COLO668 (cell line): ENCODE measurements around the gene COPE.
"Not testable (repeated sequence)": the region's sequence is repeated elsewhere in the genome, so short reads cannot be mapped to it uniquely, and the experiment has no call there.

Experiments used
- DNase-seq: peaks from one replicate; lab custom pipeline; 2025; ENCODE audit not compliant: unreplicated experiment; lab: John Stamatoyannopoulos, UW

Gene COPE

GRCh38 chr19:18940769-18941627 is 21.8 kb upstream of the COPE start, which contains the start of gene HOMER3:
Gene HOMER3 (minus strand): TSS chr19:18941217. CDS start chr19:18938982, 2,235 bp downstream.
- peak; percentile 64 for DNase-seq

- no peak for DNase-seq
These were observed 21.0 kb upstream of the COPE start for GRCh38 chr19:18939922-18940768.

- no peak for DNase-seq
These were observed 20.0 kb upstream of the COPE start for GRCh38 chr19:18939163-18939562.

- no peak for DNase-seq
These were observed 14.1 kb upstream of the COPE start for GRCh38 chr19:18933297-18933696.

- peak; percentile 62 for DNase-seq
These were observed 13.1 kb upstream of the COPE start for GRCh38 chr19:18932216-18932841.

GRCh38 chr19:18931316-18932162 is 12.4 kb upstream of the COPE start:
- no peak for DNase-seq

GRCh38 chr19:18929311-18929710 is 10.1 kb upstream of the COPE start:
- no peak for DNase-seq

- DNase-seq = no peak
These were observed 9.0 kb upstream of the COPE start for GRCh38 chr19:18928018-18928805.

- no peak for DNase-seq
These were observed 5.6 kb upstream of the COPE start for GRCh38 chr19:18924684-18925213.

GRCh38 chr19:18922228-18922985 is 3.2 kb upstream of the COPE start:
- DNase-seq = no peak

GRCh38 chr19:18921593-18921992 is 2.4 kb upstream of the COPE start:
- no peak for DNase-seq

- DNase-seq = no peak
These were observed 1.2 kb upstream of the COPE start for GRCh38 chr19:18920400-18920799.

- DNase-seq = no peak
These were observed 670 bp upstream of the COPE start for GRCh38 chr19:18919900-18920214.

GRCh38 chr19:18917593-18917992 is 1.6 kb downstream of the COPE start:
- not testable (repeated sequence) for DNase-seq

- DNase-seq = peak; percentile 33
These were observed 3.5 kb downstream of the COPE start for GRCh38 chr19:18915639-18916038.

- DNase-seq = no peak
These were observed 5.7 kb downstream of the COPE start for GRCh38 chr19:18913466-18913865.

GRCh38 chr19:18912933-18913332 is 6.3 kb downstream of the COPE start:
- no peak for DNase-seq

- no peak for DNase-seq
These were observed 8.3 kb downstream of the COPE start for GRCh38 chr19:18910801-18911436.
